Keratinocyte (primary cell): ENCODE results near the gene KBTBD12.

Experiments
- CTCF ChIP-seq, 3 experiments: IDR thresholded peaks in 1 of 3; conservative IDR thresholded peaks in 1 of 3; optimal IDR thresholded peaks in 1 of 3; 2 replicates in 2 of 3; 3 replicates in 1 of 3; pipeline versions ENCODE3 to v1.5.1; 2011; ENCODE audit warnings: low read length in 3 of 3, mild to moderate bottlenecking in 3 of 3, moderate library complexity in 2 of 3, control low read depth in 1 of 3, inconsistent platforms in 1 of 3; ENCODE audit not compliant: insufficient read depth in 2 of 3; ENCODE audit errors: extremely low read depth in 1 of 3
- EZH2 ChIP-seq: IDR thresholded peaks from one replicate; pipeline ENCODE4 v1.6.1; 2012; ENCODE audit warnings: inconsistent platforms, mild to moderate bottlenecking, low read length, moderate library complexity

GRCh38 chr3:127982155-127982554 is 67.1 kb downstream of the KBTBD12 start:
- no peak for TF ChIP-seq CTCF (optimal IDR thresholded peaks at IDR 0.05 in 1 of 3, IDR thresholded peaks at IDR 0.05 in 1 of 3, conservative IDR thresholded peaks at IDR 0.05 in 1 of 3; ENCODE audit: extremely low read depth in 1 of 3, insufficient read depth in 2 of 3, low read length in 3 of 3)
- TF ChIP-seq EZH2: no peak
